HepG2 (cell line): Measurements from ENCODE around the gene YWHAQ. TPM values are rescaled to one million over a fixed set of nuclear protein-coding genes. Genes with fewer than 3 reads are reported as not detected.

ENCODE experiments used
- ATAC-seq: fragments of 200-7000 bp; cut with Tn5 transposase; 3 replicates; pipeline ENCODE4 v1.9.1; 2020; ENCODE audit warnings: mild to moderate bottlenecking, moderate library complexity
- BruUV-seq: library from RNA; stranded (reverse); fragments of 400-500 nt; replicated peaks from 2 replicates; lab custom pipeline; 2021; lab: Mats Ljungman, UMichigan
- CTCF ChIA-PET: fragments of 300-600 bp; formaldehyde crosslinking; extraction: SDS; loops from one replicate; lab custom pipeline; 2021; ENCODE audit warnings: low total read pairs, inconsistent platforms, low intra/inter-chr PET ratio; lab: Yijun Ruan, JAX
- POLR2A ChIA-PET: fragments of 350-600 bp; sonication (Branson Sonifier 250); formaldehyde crosslinking; loops from one replicate; lab custom pipeline; 2020; ENCODE audit warnings: antibody characterized with exemption, inconsistent platforms; lab: Yijun Ruan, JAX
- DNase-seq: peaks from one replicate; pipeline ENCODE4 v3.0.0-alpha.2; 2015; ENCODE audit warnings: low spot score
- FAIRE-seq: peaks from 3 replicates; lab custom pipeline; 2011; peaks lifted over from hg19 to GRCh38; lab: Jason Lieb, UNC
- H2AFZ ChIP-seq: one replicate; pipeline ENCODE4 v1.6.1; 2011; ENCODE audit warnings: low read length, inconsistent platforms
- H3K27ac ChIP-seq: fragments of 300-600 bp; 3 replicates; pipeline ENCODE4 v1.8.0; 2011; ENCODE audit warnings: mixed run types, mild to moderate bottlenecking, mixed read lengths, low read length, inconsistent platforms; ENCODE audit not compliant: insufficient read depth; ENCODE audit errors: extremely low read length
- H3K27me3 ChIP-seq, 2 experiments: fragments of 200-600 bp in 1 of 2; 2 replicates in 1 of 2; 3 replicates in 1 of 2; pipeline versions ENCODE4 v1.6.0 to v1.8.0; 2011; ENCODE audit warnings: low read length in 2 of 2, mild to moderate bottlenecking in 2 of 2, moderate library complexity in 2 of 2, inconsistent platforms in 1 of 2; ENCODE audit not compliant: insufficient read depth in 2 of 2, control insufficient read depth in 1 of 2
- H3K36me3 ChIP-seq, 2 experiments: fragments of 200-600 bp in 1 of 2; replicated peaks in 1 of 2; 2 replicates in 1 of 2; 3 replicates in 1 of 2; pipeline versions ENCODE4 v1.5.1 to v1.8.0; 2011; ENCODE audit warnings: low read length in 2 of 2, inconsistent platforms in 1 of 2; ENCODE audit not compliant: insufficient read depth in 2 of 2, control insufficient read depth in 1 of 2
- H3K4me1 ChIP-seq: 2 replicates; pipeline ENCODE4 v1.5.1; 2012; ENCODE audit warnings: low read length, inconsistent platforms; ENCODE audit not compliant: insufficient read depth
- H3K4me2 ChIP-seq: 2 replicates; pipeline ENCODE4 v1.6.0; 2011; ENCODE audit warnings: low read depth, low read length, inconsistent platforms
- H3K4me3 ChIP-seq, 3 experiments: fragments of 200-600 bp in 1 of 3; sonication (generic), shearing (Covaris generic) in 1 of 3; replicated peaks in 1 of 3; 2 replicates each; pipeline ENCODE4 v1.5.1; 2011 to 2016; ENCODE audit warnings: low read length in 3 of 3, inconsistent platforms in 2 of 3, low read depth in 2 of 3, mild to moderate bottlenecking in 2 of 3, control low read depth in 1 of 3, mixed read lengths in 1 of 3; ENCODE audit not compliant: insufficient read depth in 1 of 3
- H3K79me2 ChIP-seq: one replicate; pipeline ENCODE4 v1.6.1; 2011; ENCODE audit warnings: low read length, inconsistent platforms; ENCODE audit not compliant: insufficient read depth
- H3K9ac ChIP-seq: 2 replicates; pipeline ENCODE4 v1.6.0; 2011; ENCODE audit warnings: mild to moderate bottlenecking, low read depth, low read length, inconsistent platforms; ENCODE audit not compliant: insufficient read depth
- H3K9me3 ChIP-seq: 2 replicates; pipeline ENCODE4 v1.5.1; 2012; ENCODE audit warnings: mild to moderate bottlenecking, low read length
- H4K20me1 ChIP-seq: 2 replicates; pipeline ENCODE4 v1.6.0; 2011; ENCODE audit warnings: inconsistent platforms, mild to moderate bottlenecking, low read length, moderate library complexity; ENCODE audit not compliant: insufficient read depth
- BRCA1 ChIP-seq: sonication (generic); formaldehyde crosslinking; IDR thresholded peaks from 2 replicates; pipeline ENCODE4 v1.4.0; 2020; ENCODE audit warnings: missing genetic modification reagents
- IRF9 ChIP-seq: sonication (generic); formaldehyde crosslinking; IDR thresholded peaks from 2 replicates; pipeline ENCODE4 v1.8.0; 2022; ENCODE audit warnings: missing genetic modification reagents, mild to moderate bottlenecking, borderline replicate concordance
- MED1 ChIP-seq: sonication (generic); formaldehyde crosslinking; IDR thresholded peaks from 2 replicates; pipeline ENCODE4 v1.4.0; 2020; ENCODE audit warnings: missing genetic modification reagents
- MIER2 ChIP-seq: IDR thresholded peaks from 2 replicates; pipeline ENCODE4 v1.6.1; 2016; ENCODE audit warnings: missing biosample characterization, missing genetic modification reagents
- MTF2 ChIP-seq: sonication (generic); formaldehyde crosslinking; IDR thresholded peaks from 2 replicates; pipeline ENCODE4 v1.5.0; 2020; ENCODE audit warnings: missing genetic modification reagents, borderline replicate concordance
- PTBP1 ChIP-seq: fragments of 200-400 bp; formaldehyde crosslinking; IDR thresholded peaks from 2 replicates; pipeline ENCODE4 v1.6.1; 2018; ENCODE audit warnings: low read length, low read depth; ENCODE audit not compliant: poor library complexity, severe bottlenecking
- TCF12 ChIP-seq, 2 experiments: fragments of 450-650 bp in 1 of 2; sonication (generic) in 1 of 2; formaldehyde crosslinking in 1 of 2; IDR thresholded peaks; 2 replicates each; pipeline versions ENCODE4 v1.6.1 to v1.8.0; 2017 to 2022; ENCODE audit warnings: antibody characterized with exemption in 1 of 2, mild to moderate bottlenecking in 1 of 2, missing genetic modification reagents in 1 of 2, moderate library complexity in 1 of 2
- ZEB1 ChIP-seq: IDR thresholded peaks from 2 replicates; pipeline ENCODE4 v1.6.1; 2012; ENCODE audit warnings: mild to moderate bottlenecking, low read depth, inconsistent platforms; ENCODE audit not compliant: insufficient replicate concordance
- ZNF20 ChIP-seq: sonication (generic); formaldehyde crosslinking; IDR thresholded peaks from 2 replicates; pipeline ENCODE4 v1.4.0; 2020; ENCODE audit warnings: mild to moderate bottlenecking, moderate library complexity, missing genetic modification reagents
- ZNF251 ChIP-seq: sonication (generic); formaldehyde crosslinking; IDR thresholded peaks from 2 replicates; pipeline ENCODE4 v1.9.0; 2021; ENCODE audit warnings: mild to moderate bottlenecking, missing genetic modification reagents
- ZNF276 ChIP-seq: sonication (generic); formaldehyde crosslinking; IDR thresholded peaks from 2 replicates; pipeline ENCODE4 v1.4.0; 2020; ENCODE audit warnings: mild to moderate bottlenecking, low read depth, missing genetic modification reagents
- ZNF333 ChIP-seq: sonication (generic); formaldehyde crosslinking; IDR thresholded peaks from 2 replicates; pipeline ENCODE4 v1.4.0; 2020; ENCODE audit warnings: mild to moderate bottlenecking, missing genetic modification reagents, borderline replicate concordance
- ZNF512 ChIP-seq: sonication (generic); formaldehyde crosslinking; IDR thresholded peaks from 2 replicates; pipeline ENCODE4 v1.4.0; 2020; ENCODE audit warnings: mild to moderate bottlenecking, missing genetic modification reagents
- ZNF558 ChIP-seq: sonication (generic); formaldehyde crosslinking; IDR thresholded peaks from 2 replicates; pipeline ENCODE4 v1.9.0; 2022; ENCODE audit warnings: mild to moderate bottlenecking, missing genetic modification reagents, borderline replicate concordance
- ZNF615 ChIP-seq: sonication (generic); formaldehyde crosslinking; IDR thresholded peaks from 2 replicates; pipeline ENCODE4 v1.5.0; 2020; ENCODE audit warnings: mild to moderate bottlenecking, missing genetic modification reagents, borderline replicate concordance
- ZNF616 ChIP-seq: sonication (generic); formaldehyde crosslinking; IDR thresholded peaks from 2 replicates; pipeline ENCODE4 v1.5.0; 2020; ENCODE audit warnings: low read depth, mild to moderate bottlenecking, missing genetic modification reagents
- ZNF773 ChIP-seq: sonication (generic); formaldehyde crosslinking; IDR thresholded peaks from 2 replicates; pipeline ENCODE4 v1.4.0; 2020; ENCODE audit warnings: missing genetic modification reagents, borderline replicate concordance
- ZNF781 ChIP-seq: sonication (generic); formaldehyde crosslinking; IDR thresholded peaks from 2 replicates; pipeline ENCODE4 v1.5.1; 2020; ENCODE audit warnings: borderline replicate concordance, mild to moderate bottlenecking, missing genetic modification reagents; ENCODE audit errors: not compliant biosample characterization
- ZNF83 ChIP-seq: sonication (generic); formaldehyde crosslinking; IDR thresholded peaks from 2 replicates; pipeline ENCODE4 v1.4.0; 2020; ENCODE audit warnings: missing genetic modification reagents, mild to moderate bottlenecking, borderline replicate concordance
- ZSCAN12 ChIP-seq: sonication (generic); formaldehyde crosslinking; IDR thresholded peaks from 2 replicates; pipeline ENCODE4 v1.9.0; 2021; ENCODE audit warnings: mild to moderate bottlenecking, missing genetic modification reagents
- WGBS: methylation state at CpG from one replicate; pipeline ENCODE4 v1.1.6; 2017; ENCODE audit warnings: low lambda C conversion rate; 5-methylcytosine and 5-hydroxymethylcytosine counted together
- in situ Hi-C: cut with HindIII; loops from 2 replicates; pipeline ENCODE4 v1.10.0; 2017; ENCODE audit warnings: low pct_unique_long_range_greater_than_20kb; ENCODE audit not compliant: extremely low pct_ligation_motif_present
- intact Hi-C: fragments of 100-400 bp; cut with micrococcal nuclease; formaldehyde crosslinking; loops from one replicate; pipeline ENCODE4 v1.10.0; 2022; ENCODE audit not compliant: unreplicated experiment
- polyA plus RNA-seq, 8 experiments: library from polyadenylated mRNA; depleted of rRNA in 3 of 8; stranded (reverse) in 7 of 8; unstranded in 1 of 8; fragments of >200 nt; fragmentation: Illumina TruSeq in 4 of 8; extraction: Trizol in 4 of 8; gene quantifications; 2 replicates each; pipeline versions ENCODE4 v1.2.1 to v1.2.3, GENCODE V29; 2011 to 2016; ENCODE audit warnings: low read depth in 4 of 8, missing spikeins in 1 of 8, mixed read lengths in 1 of 8; ENCODE audit not compliant: insufficient read depth in 1 of 8
- total RNA-seq, 5 experiments: library from RNA; depleted of rRNA; stranded (reverse); fragments of >200 nt; fragmentation: Illumina TruSeq; extraction: Trizol; gene quantifications; 2 replicates each; pipeline ENCODE4 v1.2.3, GENCODE V29; 2016; ENCODE audit warnings: low read depth in 1 of 5

Gene YWHAQ
- total and polyA plus RNA-seq, 2 of the 13 experiments (the other 11 are each of a cell fraction or from before 2014, with no cell fraction given): 160 to 304 TPM

- TF ChIP-seq ZNF276 (no peak), ZNF781 (no peak), ZNF615 (CRISPR knock-in tag) (no peak), ZNF251 (no peak), ZNF333 (no peak), MTF2 (CRISPR knock-in tag) (no peak), ZNF773 (CRISPR knock-in tag) (no peak), PTBP1 (no peak)
Measured at GRCh38 chr2:9674891-9675414, 44.2 kb upstream of the YWHAQ start (continued).

GRCh38 chr2:9673914-9674481 lies 43.2 kb upstream of the YWHAQ start:
- no peaks in the 10 kb centered on the region for H3K4me1 ChIP-seq
- H3K4me3 ChIP-seq: no peak overlapping the region
- no peaks in the 10 kb centered on the region for H3K9me3 ChIP-seq
- no peaks in the 10 kb centered on the region for H3K36me3 ChIP-seq
- H2AFZ ChIP-seq: no peak overlapping the region
- H3K27me3 ChIP-seq: peaks cover 3 to 25% of the 10 kb centered on the region in 2 experiments; a peak in 4 of 5 replicates
- no peak for FAIRE-seq
- no peak overlapping the region for H3K4me2 ChIP-seq
- DNase-seq: no peak
- ChIA-PET POLR2A (no interaction called here), CTCF (no interaction called here)
- BruUV-seq: no TSS peak
- H3K9ac ChIP-seq: no peak overlapping the region
- in situ Hi-C loops (no loop called here), intact Hi-C loops (no loop called here)
- no peak overlapping the region for H3K27ac ChIP-seq
- TF ChIP-seq MIER2: no peak
- no peak for TF ChIP-seq ZEB1
- TF ChIP-seq ZNF83: no peak
- TF ChIP-seq IRF9: no peak
- no peak for TF ChIP-seq MED1 (CRISPR knock-in tag)
- no peak for TF ChIP-seq TCF12 (IDR thresholded peaks at IDR 0.05)
- TF ChIP-seq TCF12 (CRISPR knock-in tag; IDR thresholded peaks at IDR 0.05): no peak
- TF ChIP-seq ZSCAN12 (CRISPR knock-in tag): no peak
- no peak for TF ChIP-seq ZNF512 (CRISPR knock-in tag)
- no peak for TF ChIP-seq ZNF20 (CRISPR knock-in tag)
- no peak for TF ChIP-seq ZNF616
- TF ChIP-seq BRCA1 (CRISPR knock-in tag): no peak
- TF ChIP-seq ZNF558 (CRISPR knock-in tag): no peak
- WGBS: 43% methylated on average over 6 of the region's 6 CpGs
- H3K79me2 ChIP-seq: no peaks in the 10 kb centered on the region
- H4K20me1 ChIP-seq: no peaks in the 10 kb centered on the region
- no peak for ATAC-seq
